NB4 (cell line): ENCODE results near the gene DLEC1.

Experiments
- CTCF ChIP-seq: IDR thresholded peaks from one replicate; pipeline ENCODE4 v1.5.1; 2012; ENCODE audit warnings: low read depth, low read length
- MAX ChIP-seq: IDR thresholded peaks from 2 replicates; pipeline ENCODE4 v1.6.1; 2011; ENCODE audit warnings: low read depth, low read length
- POLR2A ChIP-seq: IDR thresholded peaks from 2 replicates; pipeline ENCODE4 v1.6.1; 2011; ENCODE audit warnings: mild to moderate bottlenecking; ENCODE audit not compliant: insufficient read length; ENCODE audit errors: extremely low read depth

- TF ChIP-seq CTCF (no peak), MAX (no peak), POLR2A (no peak)
Observed at GRCh38 chr3:38036286-38036685, 2.7 kb upstream of the DLEC1 start.
